Fibroblast of lung (primary cell): ENCODE data around the gene AOC3. TPM values are rescaled to one million over a fixed set of nuclear protein-coding genes. Genes with fewer than 3 reads are reported as not detected.
A peak's percentile ranks its signal among the peaks of the same experiment; 100 is the strongest.
"Not testable (repeated sequence)": the region's sequence is repeated elsewhere in the genome, so short reads cannot be mapped to it uniquely, and the experiment has no call there.

ENCODE experiments used
- DNase-seq, 2 donors: peaks; one replicate each; pipeline versions ENCODE4 v3.0.0 to v3.0.0-alpha.2; 2010; ENCODE audit warnings: low read depth in 2 of 2
- H2AFZ ChIP-seq: 2 replicates; pipeline ENCODE4 v1.5.1; 2012; ENCODE audit warnings: low read length, control low read depth, inconsistent platforms
- H3K27ac ChIP-seq: 2 replicates; pipeline ENCODE4 v1.5.1; 2011; ENCODE audit warnings: low read length, control low read depth; ENCODE audit not compliant: insufficient read depth
- H3K27me3 ChIP-seq: 2 replicates; pipeline ENCODE4 v1.5.1; 2011; ENCODE audit warnings: mild to moderate bottlenecking, low read length; ENCODE audit not compliant: control insufficient read depth, insufficient read depth
- H3K36me3 ChIP-seq: 2 replicates; pipeline ENCODE4 v1.5.1; 2011; ENCODE audit warnings: low read length; ENCODE audit not compliant: control insufficient read depth, insufficient read depth
- H3K4me1 ChIP-seq: 2 replicates; pipeline ENCODE4 v1.5.1; 2011; ENCODE audit warnings: low read length; ENCODE audit not compliant: control insufficient read depth, insufficient read depth; ENCODE audit errors: extremely low read depth
- H3K4me2 ChIP-seq: 2 replicates; pipeline ENCODE4 v1.5.1; 2011; ENCODE audit warnings: low read length, control low read depth; ENCODE audit not compliant: insufficient read depth; ENCODE audit errors: extremely low read depth
- H3K4me3 ChIP-seq, 4 experiments: fragments of 200-600 bp in 1 of 4; sonication (generic) in 1 of 4; replicated peaks in 1 of 4; 2 replicates each; pipeline ENCODE4 v1.5.1; 2011 to 2016; ENCODE audit warnings: low read length in 4 of 4, low read depth in 3 of 4, mild to moderate bottlenecking in 3 of 4, control low read depth in 2 of 4, inconsistent platforms in 1 of 4, mixed read lengths in 1 of 4; ENCODE audit not compliant: insufficient read depth in 1 of 4; ENCODE audit errors: control extremely low read depth in 1 of 4
- H3K79me2 ChIP-seq: 2 replicates; pipeline ENCODE4 v1.5.1; 2012; ENCODE audit warnings: mild to moderate bottlenecking, low read length, inconsistent platforms; ENCODE audit not compliant: control insufficient read depth, insufficient read depth
- H3K9ac ChIP-seq: 2 replicates; pipeline ENCODE4 v1.5.1; 2011; ENCODE audit warnings: mild to moderate bottlenecking, low read length, control low read depth; ENCODE audit not compliant: insufficient read depth
- H3K9me3 ChIP-seq: 2 replicates; pipeline ENCODE4 v1.5.1; 2012; ENCODE audit warnings: low read depth, low read length; ENCODE audit not compliant: control insufficient read depth, insufficient read depth
- H4K20me1 ChIP-seq: 2 replicates; pipeline ENCODE4 v1.5.1; 2011; ENCODE audit warnings: low read length; ENCODE audit not compliant: control insufficient read depth, insufficient read depth; ENCODE audit errors: extremely low read depth
- CTCF ChIP-seq, 2 donors: IDR thresholded peaks in 1 of 2; conservative IDR thresholded peaks in 1 of 2; 1 replicate in 1 of 2; 2 replicates in 1 of 2; pipeline ENCODE4 v1.5.1; 2011 to 2012; ENCODE audit warnings: low read length in 2 of 2, control low read depth in 1 of 2, inconsistent platforms in 1 of 2, low read depth in 1 of 2, mild to moderate bottlenecking in 1 of 2
- EZH2 ChIP-seq: IDR thresholded peaks from 2 replicates; pipeline ENCODE4 v1.5.1; 2012; ENCODE audit warnings: low read length, control low read depth, mild to moderate bottlenecking; ENCODE audit errors: missing control alignments
- polyA plus RNA-seq, 2 donors: library from polyadenylated mRNA; depleted of rRNA in 1 of 2; stranded (reverse) in 1 of 2; unstranded in 1 of 2; fragments of >200 nt; gene quantifications; 2 replicates each; pipeline ENCODE4 v1.2.1, GENCODE V29; 2011 to 2012; ENCODE audit warnings: missing spikeins in 1 of 2
- total RNA-seq: library from RNA; depleted of rRNA; stranded (reverse); fragments of >200 nt; gene quantifications from 2 replicates; pipeline ENCODE4 v1.2.1, GENCODE V29; 2014

AOC3 gene
- total and polyA plus RNA-seq, 2 donors (not counting 1 experiment from before 2014, with no cell fraction given) = 0.17 to 3.5 TPM

- Histone ChIP-seq H3K79me2 (no peaks in the 10 kb centered on the region), H3K9me3 (no peaks in the 10 kb centered on the region), H3K27ac (no peak overlapping the region), H3K36me3 (no peaks in the 10 kb centered on the region), H3K4me1 (no peaks in the 10 kb centered on the region), H3K4me2 (no peak overlapping the region), H4K20me1 (no peaks in the 10 kb centered on the region), H2AFZ (no peak overlapping the region), H3K4me3 (no peak overlapping the region), H3K27me3 (no peaks in the 10 kb centered on the region), H3K9ac (no peak overlapping the region)
- TF ChIP-seq EZH2 (no peak), CTCF (conservative IDR thresholded peaks at IDR 0.05 in 1 of 2, IDR thresholded peaks at IDR 0.05 in 1 of 2; ENCODE audit: low read depth in 1 of 2, low read length in 2 of 2) (no peak)
- no peak for DNase-seq
These were observed 20.6 kb downstream of the AOC3 start for GRCh38 chr17:42871647-42872046.

- peak in 1 of 2 donors; percentile 79 for DNase-seq
- Histone ChIP-seq H3K4me3 (no peak overlapping the region), H3K27ac (no peak overlapping the region), H3K79me2 (no peaks in the 10 kb centered on the region), H3K9me3 (no peaks in the 10 kb centered on the region), H3K36me3 (no peaks in the 10 kb centered on the region), H3K4me1 (no peaks in the 10 kb centered on the region), H2AFZ (no peak overlapping the region), H4K20me1 (no peaks in the 10 kb centered on the region), H3K4me2 (no peak overlapping the region), H3K27me3 (peaks cover under 1% of the 10 kb centered on the region), H3K9ac (no peak overlapping the region)
- TF ChIP-seq CTCF (conservative IDR thresholded peaks at IDR 0.05 in 1 of 2, IDR thresholded peaks at IDR 0.05 in 1 of 2; ENCODE audit: low read depth in 1 of 2, low read length in 2 of 2) (no peak), EZH2 (no peak)
These were observed 21.4 kb downstream of the AOC3 start for GRCh38 chr17:42872251-42872965.

- no peak overlapping the region for H3K9ac ChIP-seq
- H3K79me2 ChIP-seq = no peaks in the 10 kb centered on the region
- no peak overlapping the region for H3K4me3 ChIP-seq
- no peak for TF ChIP-seq EZH2
- no peak for TF ChIP-seq CTCF (conservative IDR thresholded peaks at IDR 0.05 in 1 of 2, IDR thresholded peaks at IDR 0.05 in 1 of 2; ENCODE audit: low read depth in 1 of 2, low read length in 2 of 2)
- H3K36me3 ChIP-seq = no peaks in the 10 kb centered on the region
- peaks cover 4% of the 10 kb centered on the region for H3K27me3 ChIP-seq
- no peak for DNase-seq
- H2AFZ ChIP-seq = no peak overlapping the region
- no peak overlapping the region for H3K4me2 ChIP-seq
- no peaks in the 10 kb centered on the region for H3K4me1 ChIP-seq
- no peak overlapping the region for H3K27ac ChIP-seq
- no peaks in the 10 kb centered on the region for H3K9me3 ChIP-seq
- no peaks in the 10 kb centered on the region for H4K20me1 ChIP-seq
These were observed 22.3 kb downstream of the AOC3 start for GRCh38 chr17:42873315-42873714.

GRCh38 chr17:42873932-42874695 is 23.1 kb downstream of the AOC3 start:
- H3K27ac ChIP-seq, DNase-seq, H3K36me3 ChIP-seq, H3K27me3 ChIP-seq, H3K9ac ChIP-seq, H4K20me1 ChIP-seq, H3K4me1 ChIP-seq, H3K4me3 ChIP-seq, H3K79me2 ChIP-seq, H3K4me2 ChIP-seq, H3K9me3 ChIP-seq, H2AFZ ChIP-seq: not testable (repeated sequence)
